Heart right ventricle (tissue), 16 donors: ENCODE data around the gene KIF14. TPM values are rescaled to one million over a fixed set of nuclear protein-coding genes. Genes with fewer than 3 reads are reported as not detected.

Experiments
- ATAC-seq, 8 donors: fragments of 200-7000 bp; cut with Tn5 transposase; one replicate each; pipeline ENCODE4 v1.9.1; 2020; ENCODE audit warnings: mild to moderate bottlenecking in 8 of 8, moderate library complexity in 8 of 8, moderate number of reproducible peaks in 1 of 8
- DNase-seq, 2 donors: peaks; one replicate each; pipeline ENCODE4 v3.0.0-alpha.2; 2020
- H3K27ac ChIP-seq, 10 donors: fragments of 200-600 bp; sonication (generic) in 2 of 10; one replicate each; pipeline versions ENCODE4 v1.5.0 to v1.8.0; 2020 to 2022; ENCODE audit warnings: mild to moderate bottlenecking in 3 of 10
- H3K27me3 ChIP-seq, 7 donors: fragments of 200-600 bp; one replicate each; pipeline ENCODE4 v1.8.0; 2021 to 2022; ENCODE audit warnings: mild to moderate bottlenecking in 2 of 7
- H3K36me3 ChIP-seq, 9 donors: fragments of 200-600 bp; sonication (generic) in 1 of 9; one replicate each; pipeline versions ENCODE4 v1.5.0 to v1.8.0; 2020 to 2022; ENCODE audit warnings: mild to moderate bottlenecking in 2 of 9
- H3K4me1 ChIP-seq, 9 donors: fragments of 200-600 bp; sonication (generic) in 1 of 9; one replicate each; pipeline versions ENCODE4 v1.5.0 to v1.8.0; 2020 to 2022; ENCODE audit warnings: mild to moderate bottlenecking in 4 of 9
- H3K4me3 ChIP-seq, 10 donors: fragments of 200-600 bp; sonication (generic) in 2 of 10; one replicate each; pipeline versions ENCODE4 v1.5.0 to v1.8.0; 2020 to 2022; ENCODE audit warnings: mild to moderate bottlenecking in 7 of 10, moderate library complexity in 2 of 10
- H3K9me3 ChIP-seq, 11 donors: fragments of 200-600 bp in 10 of 11; sonication (generic) in 2 of 11; one replicate each; pipeline versions ENCODE4 v1.5.0 to v1.8.0; 2013 to 2022; ENCODE audit warnings: mild to moderate bottlenecking in 2 of 11, control low read depth in 1 of 11, moderate library complexity in 1 of 11
- WGBS, 2 donors: extraction: QIAGEN DNeasy Blood & Tissue Kit; methylation state at CpG; one replicate each; pipeline ENCODE4 v1.1.7; 2013; ENCODE audit warnings: inconsistent platforms in 1 of 2; 5-methylcytosine and 5-hydroxymethylcytosine counted together
- intact Hi-C, 10 donors: fragments of 100-400 bp; cut with DNase I; formaldehyde crosslinking; loops; one replicate each; pipeline versions ENCODE4 v1.11.1 to v1.14.2; 2022
- polyA plus RNA-seq, 2 donors: library from polyadenylated mRNA; stranded (reverse); fragments of 200-250 nt; gene quantifications; one replicate each; pipeline ENCODE4 v1.2.3, GENCODE V29; 2013
- total RNA-seq, 10 donors: library from RNA; stranded (reverse); fragmentation: NEBNext Ultra II Directional in 3 of 10; extraction: Animal tissue kit (Norgen Biotek cat#: 25700) in 3 of 10; gene quantifications; one replicate each; pipeline versions ENCODE4 v1.2.1 to v1.2.4, GENCODE V29; 2021 to 2023
- TF ChIP-seq, protein P1 (sequence below), 9 donors: fragments of 200-600 bp; sonication (generic) in 2 of 9; IDR thresholded peaks; one replicate each; pipeline versions ENCODE4 v1.5.0 to v1.8.0; 2021 to 2022; ENCODE audit warnings: antibody characterized with exemption in 9 of 9, mild to moderate bottlenecking in 5 of 9, moderate library complexity in 1 of 9
- donor health status: Arrhythmogenic right ventricular cardiomyopathy.
- donor health status: ischemic (EF 13 %, LVEDD 7.1; RV severe dilation, severe dysfunction).
- donor health status: healthy with polysubstance abuse.
- donor health status: DM: no; HTN: yes; CAD: no.
- donor health status: DM: no; HTN: no; CAD: no.
- donor health status: ischemic (EF 25% LVEDD 6.9; RV normal size, moderate dysfunction).
- donor health status: ischemic (EF 25% LVEDD 5.7; RV mildly dilated, moderate dysfunction).
- donor health status: healthy.
- donor health status: DM: yes; HTN: yes; CAD: no.
- donor health status: Ischemic cardiomyopathy.
- donor health status: ischemic (EF 35%, LVEDD 5.7; RV mildly dilated, moderate dysfunction).
- donor health status: nonischemic (EF 11% LVEDD 7.7; RV severe dilation, severe dysfunction).
- donor health status: DM: yes; HTN: yes; CAD: no.
- donor health status: PGD.
- donor health status: ischemic (EF 29% LVEDD 5.4; RV normal size, mild dysfunction).
- donor health status: nonischemic (EF 23%, LVEDD 6.1; RV moderate dilation, normal function).

KIF14 gene
- total and polyA plus RNA-seq, 12 donors, result under 0.01 to 1.3 (median 0.05) TPM; not detected in 2

DNA sequence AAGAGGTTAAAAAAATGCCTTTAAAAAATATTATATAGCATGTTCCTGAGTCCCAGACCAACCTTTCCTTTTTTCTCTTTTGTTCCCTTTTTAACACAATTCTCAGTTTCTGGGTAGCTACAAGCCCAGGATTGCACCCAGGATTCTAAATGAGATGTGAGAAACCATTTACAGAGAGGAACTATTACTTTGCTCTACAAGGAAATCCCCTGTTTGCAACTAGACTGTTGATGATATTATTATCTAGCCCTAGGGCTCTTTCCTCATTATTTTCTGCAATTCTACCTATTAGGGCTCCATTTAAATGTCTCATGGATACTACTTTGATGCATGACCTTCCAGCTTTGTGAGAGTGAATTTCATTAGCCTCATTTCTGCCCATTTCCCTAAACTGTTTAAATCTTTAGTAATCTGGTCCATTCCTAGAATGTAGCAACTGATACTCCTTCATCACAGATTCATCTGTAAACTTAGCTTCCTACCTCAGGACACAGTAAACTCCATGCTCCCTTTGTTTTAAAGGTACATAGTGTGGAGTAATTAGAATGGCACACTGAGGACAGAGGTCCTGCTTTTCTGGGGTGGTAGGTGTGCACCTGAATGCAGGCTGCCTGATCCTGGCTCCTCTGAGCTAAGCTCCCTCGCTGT lies 7.1 kb upstream of the KIF14 start:
- TF ChIP-seq, protein P1, sequence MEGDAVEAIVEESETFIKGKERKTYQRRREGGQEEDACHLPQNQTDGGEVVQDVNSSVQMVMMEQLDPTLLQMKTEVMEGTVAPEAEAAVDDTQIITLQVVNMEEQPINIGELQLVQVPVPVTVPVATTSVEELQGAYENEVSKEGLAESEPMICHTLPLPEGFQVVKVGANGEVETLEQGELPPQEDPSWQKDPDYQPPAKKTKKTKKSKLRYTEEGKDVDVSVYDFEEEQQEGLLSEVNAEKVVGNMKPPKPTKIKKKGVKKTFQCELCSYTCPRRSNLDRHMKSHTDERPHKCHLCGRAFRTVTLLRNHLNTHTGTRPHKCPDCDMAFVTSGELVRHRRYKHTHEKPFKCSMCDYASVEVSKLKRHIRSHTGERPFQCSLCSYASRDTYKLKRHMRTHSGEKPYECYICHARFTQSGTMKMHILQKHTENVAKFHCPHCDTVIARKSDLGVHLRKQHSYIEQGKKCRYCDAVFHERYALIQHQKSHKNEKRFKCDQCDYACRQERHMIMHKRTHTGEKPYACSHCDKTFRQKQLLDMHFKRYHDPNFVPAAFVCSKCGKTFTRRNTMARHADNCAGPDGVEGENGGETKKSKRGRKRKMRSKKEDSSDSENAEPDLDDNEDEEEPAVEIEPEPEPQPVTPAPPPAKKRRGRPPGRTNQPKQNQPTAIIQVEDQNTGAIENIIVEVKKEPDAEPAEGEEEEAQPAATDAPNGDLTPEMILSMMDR (IDR thresholded peaks at IDR 0.05), result no peak

GRCh38 chr1:200626853-200627534 lies 6.4 kb upstream of the KIF14 start:
- no peak for ATAC-seq
- 69 to 86% methylated on average over 5 of the region's 5 CpGs for WGBS, 2 donors
- Histone ChIP-seq H3K27me3 (no peaks in the 10 kb centered on the region), H3K27ac (peak overlapping the region in 1 of 10 donors; percentile 26), H3K4me3 (no peak overlapping the region), H3K4me1 (peaks cover 0 to 38% (median 0%) of the 10 kb centered on the region in 9 donors), H3K36me3 (no peaks in the 10 kb centered on the region), H3K9me3 (no peaks in the 10 kb centered on the region)
- intact Hi-C loops, result loop anchor here in 5 of 10 donors (5.0 to 10.0 kb wide), 5 partner anchors 175 to 488 kb away; partner anchors contain the start of gene CACNA1S (in 1 of the 5)
- DNase-seq, result no peak
- TF ChIP-seq, protein P1 (IDR thresholded peaks at IDR 0.05), result no peak

More for the DNA sequence above, 7.1 kb upstream of the KIF14 start:
- Histone ChIP-seq H3K4me3 (no peak overlapping the region), H3K27ac (peak overlapping the region in 1 of 10 donors; percentile 26), H3K4me1 (peaks cover 0 to 30% (median 0%) of the 10 kb centered on the region in 9 donors), H3K36me3 (no peaks in the 10 kb centered on the region), H3K9me3 (no peaks in the 10 kb centered on the region), H3K27me3 (no peaks in the 10 kb centered on the region)
- 97% methylated on average over 1 of the region's 1 CpG for WGBS, 2 donors
- no peak for ATAC-seq
- no peak for DNase-seq
- intact Hi-C loops, result loop anchor here in 5 of 10 donors (5.0 to 10.0 kb wide), 5 partner anchors 175 to 487 kb away; partner anchors contain the start of gene CACNA1S (in 1 of the 5)

DNA sequence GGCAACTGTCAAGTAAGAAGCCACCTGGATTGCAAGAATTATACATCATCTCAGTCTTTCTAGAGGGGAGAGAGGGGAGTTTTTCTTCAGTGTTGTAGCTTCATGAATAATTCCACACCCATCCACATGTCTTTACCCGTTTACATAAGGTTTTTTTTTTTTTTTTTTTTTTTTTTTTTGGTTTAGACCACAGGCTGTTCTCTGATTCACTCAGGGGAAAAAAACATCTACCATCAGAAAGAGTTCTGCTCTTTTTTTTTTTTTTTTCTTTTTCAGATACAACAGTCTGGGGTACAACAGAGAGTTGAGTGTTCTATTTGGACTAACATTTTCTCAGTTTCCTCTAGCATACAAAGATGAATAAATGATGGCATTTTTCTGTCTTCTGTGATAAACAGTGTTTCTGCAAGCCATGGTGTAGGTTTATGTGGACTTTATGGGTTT lies 4.9 kb upstream of the KIF14 start:
- TF ChIP-seq, protein P1 (IDR thresholded peaks at IDR 0.05), result no peak
- no peaks in the 10 kb centered on the region for H3K27me3 ChIP-seq
- no peaks in the 10 kb centered on the region for H3K36me3 ChIP-seq
- H3K9me3 ChIP-seq, result no peaks in the 10 kb centered on the region
- H3K4me3 ChIP-seq, result no peak overlapping the region
- intact Hi-C loops, result loop anchor here in 5 of 10 donors (5.0 to 10.0 kb wide), 5 partner anchors 177 to 489 kb away; partner anchors contain the start of gene CACNA1S (in 1 of the 5)
- WGBS, 2 donors, result 21 to 53% methylated on average over 1 of the region's 1 CpG
- no peak overlapping the region for H3K27ac ChIP-seq
- H3K4me1 ChIP-seq, result peaks cover 0 to 48% (median 5%) of the 10 kb centered on the region in 9 donors
- DNase-seq, result no peak
- no peak for ATAC-seq

- peaks cover 0 to 54% (median 10%) of the 10 kb centered on the region in 9 donors for H3K4me1 ChIP-seq
- no peak overlapping the region for H3K4me3 ChIP-seq
- intact Hi-C loops, result loop anchor here (5.0 to 10.0 kb wide), 9 partner anchors 42 to 490 kb away; partner anchors contain the start of genes CAMSAP2 (in 2 of the 10), CACNA1S (in 1 of the 10) and DDX59 (in 1 of the 10)
- DNase-seq (no peak), ATAC-seq (no peak)
- no peaks in the 10 kb centered on the region for H3K9me3 ChIP-seq
- no peaks in the 10 kb centered on the region for H3K27me3 ChIP-seq
- TF ChIP-seq, protein P1 (IDR thresholded peaks at IDR 0.05), result no peak
- 63 to 67% methylated on average over 2 of the region's 2 CpGs for WGBS, 2 donors
- peak overlapping the region in 1 of 10 donors; percentile 12 for H3K27ac ChIP-seq
- H3K36me3 ChIP-seq, result no peaks in the 10 kb centered on the region
These were observed 4.3 kb upstream of the KIF14 start for GRCh38 chr1:200624679-200625335.
